ENCODE measurements around the gene NAGLU.

Gene NAGLU

DNA sequence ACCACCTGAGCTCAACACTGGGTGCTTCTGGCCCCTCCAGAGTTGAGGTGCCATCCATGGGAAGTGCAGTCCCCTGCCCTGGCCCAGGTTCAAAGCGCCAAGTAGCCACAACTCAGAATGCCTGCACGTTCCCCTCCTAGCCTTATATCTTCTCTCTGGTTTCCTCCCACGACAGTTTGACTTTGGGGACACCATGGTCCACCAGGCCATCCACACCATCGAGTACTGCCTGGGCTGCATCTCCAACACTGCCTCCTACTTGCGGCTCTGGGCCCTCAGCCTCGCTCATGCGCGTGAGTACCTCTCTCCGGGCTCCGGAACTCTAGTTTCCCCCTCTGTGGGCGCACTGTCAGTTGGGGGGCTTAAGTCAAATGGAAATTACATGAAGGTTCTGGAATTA lies 22.4 kb upstream of the NAGLU start:
- no peak overlapping the region for H3K4me3 ChIP-seq (replicated peaks in 1 of 2; ENCODE audit: low read depth in 2 of 2, low read length in 2 of 2)
- no peak for DNase-seq (ENCODE audit: low read depth in 2 of 2)
- TF ChIP-seq, protein P1, sequence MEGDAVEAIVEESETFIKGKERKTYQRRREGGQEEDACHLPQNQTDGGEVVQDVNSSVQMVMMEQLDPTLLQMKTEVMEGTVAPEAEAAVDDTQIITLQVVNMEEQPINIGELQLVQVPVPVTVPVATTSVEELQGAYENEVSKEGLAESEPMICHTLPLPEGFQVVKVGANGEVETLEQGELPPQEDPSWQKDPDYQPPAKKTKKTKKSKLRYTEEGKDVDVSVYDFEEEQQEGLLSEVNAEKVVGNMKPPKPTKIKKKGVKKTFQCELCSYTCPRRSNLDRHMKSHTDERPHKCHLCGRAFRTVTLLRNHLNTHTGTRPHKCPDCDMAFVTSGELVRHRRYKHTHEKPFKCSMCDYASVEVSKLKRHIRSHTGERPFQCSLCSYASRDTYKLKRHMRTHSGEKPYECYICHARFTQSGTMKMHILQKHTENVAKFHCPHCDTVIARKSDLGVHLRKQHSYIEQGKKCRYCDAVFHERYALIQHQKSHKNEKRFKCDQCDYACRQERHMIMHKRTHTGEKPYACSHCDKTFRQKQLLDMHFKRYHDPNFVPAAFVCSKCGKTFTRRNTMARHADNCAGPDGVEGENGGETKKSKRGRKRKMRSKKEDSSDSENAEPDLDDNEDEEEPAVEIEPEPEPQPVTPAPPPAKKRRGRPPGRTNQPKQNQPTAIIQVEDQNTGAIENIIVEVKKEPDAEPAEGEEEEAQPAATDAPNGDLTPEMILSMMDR (IDR thresholded peaks at IDR 0.05; ENCODE audit: low read depth, low read length), result no peak

DNA sequence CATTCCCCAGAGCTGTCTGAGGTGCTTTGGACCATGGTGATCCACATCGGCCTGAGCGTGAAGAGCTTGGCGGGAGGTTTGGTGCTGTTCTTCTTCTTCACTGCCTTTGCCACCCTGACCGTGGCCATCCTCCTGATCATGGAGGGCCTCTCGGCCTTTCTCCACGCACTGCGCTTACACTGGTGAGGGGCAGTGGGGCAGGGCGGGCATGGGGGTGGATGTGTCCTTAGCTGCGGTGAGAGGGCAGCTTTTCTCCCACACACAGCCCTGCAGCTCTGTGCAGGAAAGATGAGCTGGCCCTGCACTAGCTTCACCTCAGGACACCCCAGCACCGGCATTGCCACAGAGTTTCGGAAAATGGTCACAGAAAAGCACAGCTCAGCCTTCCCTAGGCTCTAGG lies 21.8 kb upstream of the NAGLU start:
- TF ChIP-seq, protein P1 (IDR thresholded peaks at IDR 0.05; ENCODE audit: low read depth, low read length), result no peak

DNA sequence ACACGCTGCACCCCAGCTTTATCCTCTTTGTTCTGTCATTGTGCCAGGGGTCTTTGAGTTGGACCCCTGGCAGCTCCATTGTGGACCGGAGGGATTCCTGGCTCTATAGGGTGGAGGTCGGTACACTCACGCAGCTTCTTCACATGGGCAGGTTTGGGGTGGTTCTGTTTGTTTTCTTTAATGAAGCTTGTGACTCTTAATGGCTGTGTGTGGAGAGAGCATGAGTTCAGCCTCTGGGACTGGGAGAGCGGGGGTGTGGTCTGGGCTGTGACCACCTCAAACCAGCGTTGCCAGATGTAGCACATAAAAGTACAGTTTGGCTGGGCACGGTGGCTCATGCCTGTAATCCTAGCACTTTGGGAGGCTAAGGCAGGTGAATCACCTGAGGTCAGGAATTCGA lies 21.2 kb upstream of the NAGLU start:
- TF ChIP-seq, protein P1 (IDR thresholded peaks at IDR 0.05; ENCODE audit: low read depth, low read length), result no peak
- no peak overlapping the region for H3K4me3 ChIP-seq (replicated peaks in 1 of 2; ENCODE audit: low read depth in 2 of 2, low read length in 2 of 2)
- DNase-seq (ENCODE audit: low read depth in 2 of 2), result no peak

More for the DNA sequence above, 21.8 kb upstream of the NAGLU start:
- no peak overlapping the region for H3K4me3 ChIP-seq (replicated peaks in 1 of 2; ENCODE audit: low read depth in 2 of 2, low read length in 2 of 2)
- DNase-seq (ENCODE audit: low read depth in 2 of 2), result no peak

DNA sequence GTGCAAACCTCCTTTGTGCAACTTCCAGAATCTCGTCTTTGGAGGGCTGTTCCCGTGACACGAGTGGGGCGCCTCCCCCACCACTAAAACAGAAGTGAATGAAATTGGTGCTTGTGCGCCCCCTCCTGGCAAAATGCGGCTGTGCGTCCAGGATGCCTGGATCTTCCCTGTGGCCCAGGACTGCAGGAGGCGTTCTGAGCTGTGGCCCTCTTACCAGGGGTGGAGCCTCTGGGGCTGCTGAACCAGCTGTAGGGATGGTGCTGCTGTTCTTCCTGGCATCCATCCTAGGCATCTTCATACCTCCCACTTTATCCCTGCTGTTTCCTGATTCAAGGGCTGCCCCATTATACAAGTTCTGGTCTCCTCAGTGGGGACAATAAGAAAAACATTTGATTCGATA lies 18.5 kb upstream of the NAGLU start:
- no peak overlapping the region for H3K4me3 ChIP-seq (replicated peaks in 1 of 2; ENCODE audit: low read depth in 2 of 2, low read length in 2 of 2)
- TF ChIP-seq, protein P1 (IDR thresholded peaks at IDR 0.05; ENCODE audit: low read depth, low read length), result peak; percentile 96
- peak; percentile 95 to 97 for DNase-seq (ENCODE audit: low read depth in 2 of 2)

DNA sequence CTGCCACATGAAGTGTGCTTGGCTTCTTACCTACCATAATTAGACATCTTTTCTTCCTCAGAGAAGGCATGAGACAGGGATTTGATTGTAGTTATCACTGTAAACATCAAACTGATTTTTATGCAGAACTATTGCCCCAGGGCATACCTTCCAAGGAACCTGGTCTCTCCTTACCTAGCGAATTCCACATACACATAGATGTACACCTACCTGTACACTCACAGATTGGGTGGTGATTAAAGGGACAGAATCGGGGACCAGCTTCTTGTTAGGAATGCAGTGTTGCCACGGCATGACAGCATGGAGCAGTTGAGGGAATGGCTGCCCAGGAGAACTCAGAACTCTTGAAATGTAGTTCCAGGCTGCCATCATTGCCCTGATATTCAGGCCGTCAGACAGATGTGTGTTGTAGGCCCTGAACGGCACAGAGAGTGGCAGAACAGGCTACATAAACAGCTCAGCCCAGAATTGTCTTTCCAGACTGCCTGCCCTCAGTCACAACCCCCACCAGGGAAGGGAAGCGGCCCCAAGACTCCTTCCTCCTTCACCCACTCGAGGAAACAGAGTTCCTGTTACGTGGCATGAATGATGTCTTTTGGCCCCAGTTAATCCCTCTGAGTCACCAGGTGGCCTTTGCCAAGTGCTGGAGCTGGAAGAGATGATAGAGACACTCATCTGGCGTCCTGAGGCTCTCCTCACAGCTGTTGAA lies 17.8 kb upstream of the NAGLU start:
- peak; percentile 98 to 99 for DNase-seq (ENCODE audit: low read depth in 2 of 2)
- H3K4me3 ChIP-seq (replicated peaks in 1 of 2; ENCODE audit: low read depth in 2 of 2, low read length in 2 of 2), result peak overlapping the region in 1 of 2 donors; percentile 15

DNA sequence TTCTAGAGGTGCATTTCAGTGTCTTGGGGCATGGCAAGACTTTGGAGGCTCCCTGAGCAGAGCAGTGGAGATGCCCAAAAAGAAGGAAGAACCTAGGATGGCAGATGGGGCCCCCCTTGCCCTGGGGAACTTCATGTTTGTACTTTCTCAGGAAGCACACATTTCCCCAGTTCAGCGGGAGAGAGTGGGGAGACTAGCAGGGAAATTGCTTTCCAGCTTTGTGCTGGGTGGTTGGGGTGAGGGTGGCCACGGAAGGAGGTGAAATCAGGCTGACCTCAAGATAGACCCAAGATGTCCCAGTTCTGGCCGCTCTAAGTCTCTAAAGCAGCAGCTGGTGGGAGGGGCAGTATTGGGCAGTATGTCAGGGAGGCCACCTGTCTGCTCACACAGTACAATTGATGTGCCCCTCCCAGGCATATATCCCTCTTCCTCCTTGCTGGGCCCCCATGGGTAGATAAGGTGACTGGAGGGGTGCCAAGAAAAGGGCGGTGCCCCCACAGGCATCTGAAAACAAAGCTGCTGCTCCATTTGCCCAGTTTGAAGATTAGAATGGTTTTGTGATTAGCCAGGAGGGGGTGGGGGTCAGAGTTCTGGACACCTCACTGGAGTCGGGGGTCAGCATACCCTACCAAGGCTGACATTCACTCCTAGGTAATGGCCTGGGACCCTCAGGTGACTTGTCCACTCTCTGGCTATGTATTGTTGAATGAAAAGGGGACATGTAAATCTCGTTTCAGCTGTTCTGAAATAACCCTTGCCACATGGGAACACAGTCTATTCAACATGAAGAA lies 17.1 kb upstream of the NAGLU start:
- no peak overlapping the region for H3K4me3 ChIP-seq (replicated peaks in 1 of 2; ENCODE audit: low read depth in 2 of 2, low read length in 2 of 2)
- TF ChIP-seq, protein P1 (IDR thresholded peaks at IDR 0.05; ENCODE audit: low read depth, low read length), result no peak
- peak; percentile 64 to 85 for DNase-seq (ENCODE audit: low read depth in 2 of 2)

More for the DNA sequence above, 17.8 kb upstream of the NAGLU start:
- TF ChIP-seq, protein P1 (IDR thresholded peaks at IDR 0.05; ENCODE audit: low read depth, low read length), result no peak

Measured in cardiac fibroblast (primary cell).